Stomach (tissue), 4 donors: Measurements from ENCODE around the gene STUM.

Experiments
- CTCF ChIP-seq, 7 experiments: fragments of 450-650 bp in 4 of 7; fragments of 200-600 bp in 3 of 7; sonication (generic) in 3 of 7; IDR thresholded peaks; one replicate each; pipeline ENCODE4 v1.5.1; 2016 to 2019; ENCODE audit warnings: antibody characterized with exemption in 7 of 7, control low read depth in 2 of 7, mild to moderate bottlenecking in 1 of 7
- EP300 ChIP-seq: sonication (generic); formaldehyde crosslinking; IDR thresholded peaks from one replicate; pipeline ENCODE4 v1.6.1; 2017; ENCODE audit warnings: antibody characterized with exemption
- POLR2A ChIP-seq, 4 donors: fragments of 450-650 bp; IDR thresholded peaks; one replicate each; pipeline ENCODE4 v1.6.1; 2016; ENCODE audit warnings: antibody characterized with exemption in 4 of 4, control low read depth in 2 of 4, mild to moderate bottlenecking in 1 of 4, moderate library complexity in 1 of 4
- POLR2AphosphoS5 ChIP-seq, 3 donors: sonication (generic); formaldehyde crosslinking; IDR thresholded peaks; one replicate each; pipeline ENCODE4 v1.6.1; 2016; ENCODE audit warnings: antibody characterized with exemption in 3 of 3

GRCh38 chr1:226586650-226587422 lies 38.3 kb downstream of the STUM start:
- no peak for TF ChIP-seq CTCF (IDR thresholded peaks at IDR 0.05)
- no peak for TF ChIP-seq POLR2A (IDR thresholded peaks at IDR 0.05)
- TF ChIP-seq EP300, result no peak
- TF ChIP-seq POLR2AphosphoS5 (IDR thresholded peaks at IDR 0.05), result no peak
